Neuron (in vitro differentiated cells): ENCODE measurements around the gene SCN5A.

ENCODE experiments used
- H2AFZ ChIP-seq: one replicate; pipeline ENCODE4 v1.6.1; 2013; ENCODE audit warnings: low read depth, mild to moderate bottlenecking, inconsistent platforms, low read length, moderate library complexity
- H3K27me3 ChIP-seq: one replicate; pipeline ENCODE4 v1.6.1; 2013; ENCODE audit warnings: low read length; ENCODE audit not compliant: insufficient read depth
- H3K36me3 ChIP-seq: one replicate; pipeline ENCODE4 v1.6.1; 2013; ENCODE audit warnings: low read length; ENCODE audit not compliant: insufficient read depth
- H3K4me1 ChIP-seq: one replicate; pipeline ENCODE4 v1.6.1; 2013; ENCODE audit warnings: low read length; ENCODE audit not compliant: insufficient read depth
- H3K4me3 ChIP-seq: 2 replicates; pipeline ENCODE4 v1.5.1; 2013; ENCODE audit warnings: mild to moderate bottlenecking, low read length, moderate library complexity
- H3K9me3 ChIP-seq: one replicate; pipeline ENCODE4 v1.6.1; 2013; ENCODE audit warnings: low read length

The SCN5A gene

DNA sequence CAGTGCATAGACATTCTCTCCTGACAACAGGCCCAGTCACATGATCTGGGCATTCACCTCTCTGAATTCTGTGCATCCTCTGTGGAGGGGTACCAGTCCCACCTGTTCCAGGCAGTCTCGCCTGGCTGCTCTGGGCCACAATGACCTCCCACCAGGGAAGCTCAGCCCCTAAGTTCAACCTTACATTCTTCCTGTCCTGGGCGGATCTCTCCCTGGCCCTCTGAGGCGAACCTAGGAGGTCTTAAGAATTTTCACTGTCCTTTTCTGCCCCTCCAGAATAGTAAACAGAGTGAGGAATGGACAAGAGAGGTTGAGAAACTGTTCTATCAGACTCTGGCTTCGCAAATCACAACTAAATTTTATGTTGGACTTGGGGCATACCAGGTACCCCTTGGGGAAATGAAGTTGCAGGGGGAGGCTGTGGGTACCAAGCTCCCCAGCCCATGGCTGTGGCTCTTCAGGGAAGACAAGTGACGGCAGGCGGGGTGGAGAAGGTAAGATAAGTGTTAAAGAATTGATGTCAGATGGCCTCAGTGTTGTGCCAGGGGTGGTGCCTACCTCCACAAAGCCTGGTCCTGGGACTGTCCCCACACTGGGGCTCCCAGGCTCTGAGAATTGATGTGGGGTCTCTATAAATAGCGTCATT lies 5.3 kb downstream of the SCN5A start:
- no peaks in the 10 kb centered on the region for H3K36me3 ChIP-seq
- no peak overlapping the region for H3K4me3 ChIP-seq
- H3K4me1 ChIP-seq, result peaks cover 4% of the 10 kb centered on the region
- H3K27me3 ChIP-seq, result peaks cover 72% of the 10 kb centered on the region
- H3K9me3 ChIP-seq, result peaks cover 4% of the 10 kb centered on the region
- no peak overlapping the region for H2AFZ ChIP-seq

GRCh38 chr3:38643592-38643991 lies 5.9 kb downstream of the SCN5A start:
- no peak overlapping the region for H3K4me3 ChIP-seq
- no peaks in the 10 kb centered on the region for H3K36me3 ChIP-seq
- H3K4me1 ChIP-seq, result peaks cover 4% of the 10 kb centered on the region
- H3K27me3 ChIP-seq, result peaks cover 72% of the 10 kb centered on the region
- no peak overlapping the region for H2AFZ ChIP-seq
- peaks cover 4% of the 10 kb centered on the region for H3K9me3 ChIP-seq

- no peak overlapping the region for H3K4me3 ChIP-seq
- peaks cover 4% of the 10 kb centered on the region for H3K4me1 ChIP-seq
- H3K27me3 ChIP-seq, result peaks cover 72% of the 10 kb centered on the region
- H3K9me3 ChIP-seq, result peaks cover 4% of the 10 kb centered on the region
- H3K36me3 ChIP-seq, result no peaks in the 10 kb centered on the region
- no peak overlapping the region for H2AFZ ChIP-seq
These were observed 6.4 kb downstream of the SCN5A start for GRCh38 chr3:38643090-38643489.

DNA sequence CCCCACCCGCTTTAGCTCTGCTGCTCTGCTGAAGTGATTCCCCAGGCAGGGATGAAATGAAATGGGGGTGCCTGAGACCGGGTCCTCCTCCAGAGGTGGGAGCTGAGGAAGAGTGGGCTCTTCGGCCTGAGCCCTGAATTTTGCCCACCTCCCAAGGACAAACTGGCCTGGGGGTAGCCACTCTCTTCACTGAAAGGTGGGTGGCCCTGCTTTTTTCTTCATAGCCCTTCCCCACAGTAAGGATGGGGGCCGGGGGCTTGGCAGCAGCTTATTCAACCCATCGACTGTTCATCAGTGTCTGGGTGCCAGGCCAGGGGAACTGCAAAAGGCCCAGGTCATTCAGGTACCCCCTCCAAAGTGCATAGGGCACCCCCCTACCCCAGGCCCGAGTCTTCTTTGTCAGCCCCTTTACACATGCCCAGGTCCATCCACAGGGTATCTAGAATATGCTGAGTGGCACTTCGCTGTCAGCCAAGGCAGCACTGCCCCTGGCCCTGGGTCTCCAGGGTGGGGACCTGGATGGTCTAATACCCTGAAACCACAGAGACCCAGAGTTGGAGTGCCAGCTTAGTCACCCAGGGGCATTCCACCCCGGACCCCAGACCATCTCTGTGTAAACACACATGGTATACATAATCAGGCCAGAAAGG lies 7.9 kb downstream of the SCN5A start:
- Histone ChIP-seq H3K27me3 (peaks cover 72% of the 10 kb centered on the region), H3K36me3 (no peaks in the 10 kb centered on the region), H3K4me3 (no peak overlapping the region), H3K9me3 (peaks cover 4% of the 10 kb centered on the region), H3K4me1 (peaks cover 4% of the 10 kb centered on the region), H2AFZ (no peak overlapping the region)

DNA sequence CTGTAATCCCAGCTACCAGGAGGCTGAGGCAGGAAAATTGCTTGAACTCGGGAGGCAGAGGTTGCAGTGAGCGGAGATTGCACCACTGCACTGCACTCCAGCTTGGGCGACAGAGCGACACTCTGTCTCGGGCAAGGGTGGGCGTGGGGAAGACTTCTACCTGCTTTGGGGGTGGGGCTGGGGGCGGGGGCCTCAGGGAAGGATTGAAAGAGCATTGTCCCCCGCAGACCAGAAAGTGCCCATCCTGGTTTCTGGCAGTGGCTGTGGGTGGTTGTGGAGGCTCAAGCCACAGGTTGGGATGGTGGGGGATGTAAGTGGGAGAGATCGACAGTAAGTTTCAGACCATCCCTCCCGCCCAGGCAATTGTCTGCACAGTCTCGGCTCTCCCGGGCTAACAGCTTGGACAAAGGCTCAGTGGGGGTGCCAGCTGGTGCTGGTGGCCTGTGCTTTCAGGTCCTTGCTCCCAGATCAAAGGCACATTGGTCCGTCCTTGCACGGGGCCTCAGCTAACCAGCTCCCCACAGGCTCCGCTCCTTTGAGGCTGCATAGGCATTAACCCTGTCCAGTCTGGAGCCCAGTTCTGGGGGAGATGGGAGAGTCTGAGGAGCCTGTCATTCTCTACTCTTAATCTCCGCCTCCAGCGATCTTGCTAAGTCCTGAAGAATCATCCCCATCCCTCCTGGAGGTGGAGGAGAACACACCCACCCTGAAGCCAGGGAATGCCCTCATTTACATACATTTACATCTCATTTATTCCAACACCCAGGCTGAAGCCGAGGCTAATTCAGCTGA lies 8.6 kb downstream of the SCN5A start:
- H3K27me3 ChIP-seq, result peaks cover 72% of the 10 kb centered on the region
- H3K9me3 ChIP-seq, result peaks cover 4% of the 10 kb centered on the region
- no peak overlapping the region for H2AFZ ChIP-seq
- no peak overlapping the region for H3K4me3 ChIP-seq
- no peaks in the 10 kb centered on the region for H3K36me3 ChIP-seq
- peaks cover 4% of the 10 kb centered on the region for H3K4me1 ChIP-seq

DNA sequence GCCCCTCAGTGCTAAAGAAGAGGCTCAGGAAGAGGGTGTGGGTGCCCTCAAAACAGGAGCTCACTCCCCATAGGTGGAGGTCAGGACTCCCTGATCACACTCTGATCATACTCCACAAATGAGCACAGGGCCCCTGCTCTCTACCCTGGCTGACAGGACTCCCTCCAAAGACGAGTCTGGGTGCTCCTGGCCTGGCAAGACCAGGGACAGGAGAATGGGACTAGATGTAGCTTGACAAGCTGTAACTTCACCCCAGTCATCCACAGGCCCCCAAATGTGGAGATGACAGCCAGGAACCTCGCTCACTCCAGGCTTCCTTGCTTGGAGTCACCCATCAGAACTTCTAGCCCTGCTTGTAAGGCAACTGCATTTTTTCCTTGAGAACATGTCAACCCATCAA lies 11.1 kb downstream of the SCN5A start:
- Histone ChIP-seq H3K4me1 (peaks cover 4% of the 10 kb centered on the region), H3K9me3 (peaks cover 2% of the 10 kb centered on the region), H3K4me3 (no peak overlapping the region), H2AFZ (no peak overlapping the region), H3K36me3 (no peaks in the 10 kb centered on the region), H3K27me3 (peaks cover 74% of the 10 kb centered on the region)

DNA sequence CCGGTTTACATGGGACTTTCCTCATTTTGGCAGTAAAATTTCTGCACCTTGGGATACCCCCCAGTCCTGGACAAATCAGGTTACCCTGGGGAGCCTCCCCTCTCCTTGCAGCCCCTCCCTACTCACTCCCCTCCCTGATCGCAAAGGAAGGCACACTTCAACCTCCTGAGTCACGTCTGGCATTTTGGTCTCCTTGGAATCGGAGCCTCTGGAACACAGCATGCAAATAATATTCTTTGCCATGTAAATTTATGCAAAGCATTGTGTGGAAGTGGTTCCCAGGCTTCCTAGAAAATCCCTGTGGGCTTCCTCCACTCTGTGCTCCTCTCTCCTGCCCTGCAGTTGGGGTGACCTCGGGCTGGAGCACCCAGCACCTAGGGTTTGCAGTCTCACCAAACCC lies 11.6 kb downstream of the SCN5A start:
- H3K4me3 ChIP-seq, result no peak overlapping the region
- H3K36me3 ChIP-seq, result no peaks in the 10 kb centered on the region
- H3K4me1 ChIP-seq, result peaks cover 4% of the 10 kb centered on the region
- H2AFZ ChIP-seq, result no peak overlapping the region
- peaks cover 74% of the 10 kb centered on the region for H3K27me3 ChIP-seq
- H3K9me3 ChIP-seq, result peaks cover under 1% of the 10 kb centered on the region

DNA sequence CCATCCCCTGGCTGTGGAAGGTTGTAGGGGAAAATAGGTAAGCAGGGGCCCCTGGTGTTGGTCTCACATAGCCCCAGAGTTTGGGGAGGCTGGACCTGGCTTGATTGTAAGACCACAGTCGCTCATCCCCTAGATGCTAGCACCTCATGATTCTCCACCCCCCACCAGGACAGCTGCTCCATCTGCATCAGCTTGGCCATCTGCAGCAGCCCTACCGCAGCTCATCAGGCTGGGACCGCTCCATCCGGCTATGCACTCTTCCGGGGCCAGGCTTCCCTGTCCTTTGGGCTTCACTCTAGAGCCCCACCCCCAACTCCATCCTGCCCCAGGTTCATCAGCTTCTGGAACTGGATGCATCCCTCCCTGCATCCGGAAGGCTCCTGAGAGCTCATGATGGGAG lies 12.6 kb downstream of the SCN5A start:
- no peaks in the 10 kb centered on the region for H3K9me3 ChIP-seq
- H3K27me3 ChIP-seq, result peaks cover 74% of the 10 kb centered on the region
- H3K36me3 ChIP-seq, result no peaks in the 10 kb centered on the region
- H2AFZ ChIP-seq, result no peak overlapping the region
- no peak overlapping the region for H3K4me3 ChIP-seq
- peaks cover 4% of the 10 kb centered on the region for H3K4me1 ChIP-seq

DNA sequence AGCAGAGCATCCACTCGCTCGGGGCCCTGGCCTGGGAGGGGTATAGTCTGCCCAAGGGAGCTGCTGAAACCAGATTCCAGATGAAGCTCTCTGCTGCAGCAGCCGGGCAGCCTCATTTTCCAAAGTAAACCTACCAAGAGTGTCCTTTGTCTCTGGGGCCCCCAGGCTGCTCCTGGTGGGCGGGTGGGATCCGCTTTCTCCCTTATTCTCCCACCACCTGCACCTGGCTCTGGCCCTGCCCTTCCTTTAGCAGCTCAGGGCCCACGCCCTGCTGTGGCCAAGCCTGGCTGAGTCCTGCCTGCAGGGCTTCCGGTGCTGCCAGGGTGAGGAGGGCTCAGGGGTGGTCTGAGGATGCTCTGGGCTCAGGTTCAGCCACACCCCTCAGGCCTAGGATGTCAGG lies 13.0 kb downstream of the SCN5A start:
- H3K9me3 ChIP-seq, result no peaks in the 10 kb centered on the region
- no peak overlapping the region for H2AFZ ChIP-seq
- no peaks in the 10 kb centered on the region for H3K36me3 ChIP-seq
- peaks cover 79% of the 10 kb centered on the region for H3K27me3 ChIP-seq
- no peak overlapping the region for H3K4me3 ChIP-seq
- H3K4me1 ChIP-seq, result peaks cover 4% of the 10 kb centered on the region

DNA sequence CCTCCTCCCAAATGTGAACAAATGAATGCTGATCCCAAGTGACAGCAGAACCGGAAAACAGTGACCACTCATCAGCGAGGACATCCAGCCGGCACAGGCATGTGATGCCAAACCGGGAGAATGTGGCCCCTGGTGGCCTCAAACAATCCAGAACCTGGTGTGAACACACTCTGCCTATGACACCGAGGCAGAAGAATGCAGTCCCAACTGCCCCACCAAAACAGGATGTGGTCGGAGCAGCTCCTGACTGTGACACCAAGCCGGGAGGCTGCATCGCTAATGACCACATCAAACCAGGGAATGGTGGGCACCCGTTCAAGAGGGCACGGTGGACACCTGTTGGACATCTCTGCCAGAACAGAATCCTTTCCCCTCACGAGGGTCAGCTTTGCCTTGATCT lies 15.4 kb downstream of the SCN5A start:
- H3K27me3 ChIP-seq, result peaks cover 70% of the 10 kb centered on the region
- H3K4me1 ChIP-seq, result no peaks in the 10 kb centered on the region
- no peak overlapping the region for H2AFZ ChIP-seq
- H3K36me3 ChIP-seq, result no peaks in the 10 kb centered on the region
- H3K9me3 ChIP-seq, result no peaks in the 10 kb centered on the region
- H3K4me3 ChIP-seq, result no peak overlapping the region

GRCh38 chr3:38632989-38633388 lies 16.5 kb downstream of the SCN5A start:
- Histone ChIP-seq H3K27me3 (peaks cover 59% of the 10 kb centered on the region), H3K4me1 (no peaks in the 10 kb centered on the region), H3K36me3 (no peaks in the 10 kb centered on the region), H3K4me3 (no peak overlapping the region), H2AFZ (no peak overlapping the region), H3K9me3 (no peaks in the 10 kb centered on the region)

DNA sequence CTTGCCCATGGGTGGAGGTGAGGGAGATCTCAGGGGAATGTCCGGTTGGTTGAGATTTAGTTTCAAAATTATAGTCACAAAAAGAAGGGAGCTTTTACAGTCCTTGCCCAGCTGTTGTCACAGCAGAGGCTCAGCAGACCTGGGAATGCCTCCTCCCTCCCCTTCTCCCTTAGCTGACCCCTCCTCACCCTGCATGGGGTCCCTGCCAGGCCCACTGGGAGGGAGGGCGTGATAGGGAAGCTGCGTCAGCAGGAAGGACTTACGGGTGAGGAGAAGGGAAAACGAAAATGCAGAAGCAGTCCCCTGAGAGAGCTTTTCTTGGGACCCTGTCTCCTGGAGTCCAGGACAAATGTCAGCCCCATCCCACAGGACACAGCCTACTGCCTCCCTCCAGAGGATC lies 18.9 kb downstream of the SCN5A start:
- no peak overlapping the region for H2AFZ ChIP-seq
- H3K27me3 ChIP-seq, result peaks cover 35% of the 10 kb centered on the region
- H3K4me1 ChIP-seq, result no peaks in the 10 kb centered on the region
- no peaks in the 10 kb centered on the region for H3K9me3 ChIP-seq
- H3K4me3 ChIP-seq, result no peak overlapping the region
- no peaks in the 10 kb centered on the region for H3K36me3 ChIP-seq

DNA sequence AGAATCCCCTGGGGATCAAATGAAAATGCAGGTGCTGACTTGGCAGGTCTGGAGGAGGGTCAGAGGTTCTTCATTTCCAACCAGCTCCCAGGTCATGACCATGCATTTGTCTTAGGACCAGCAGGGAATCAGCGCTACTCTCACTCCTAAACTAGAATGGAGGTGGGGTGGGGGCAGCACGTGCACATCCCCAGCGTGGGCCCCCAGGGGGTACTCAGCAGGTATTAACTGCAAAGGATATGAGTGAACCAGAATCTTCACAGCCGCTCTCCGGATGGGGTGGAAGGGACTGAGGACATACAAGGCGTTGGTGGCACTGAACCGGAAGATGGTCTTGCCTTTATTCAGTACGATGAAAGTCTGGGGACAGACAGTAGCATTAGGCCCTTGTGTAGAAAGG lies 19.4 kb downstream of the SCN5A start:
- Histone ChIP-seq H3K27me3 (peaks cover 33% of the 10 kb centered on the region), H3K36me3 (no peaks in the 10 kb centered on the region), H3K9me3 (no peaks in the 10 kb centered on the region), H2AFZ (no peak overlapping the region), H3K4me3 (no peak overlapping the region), H3K4me1 (no peaks in the 10 kb centered on the region)
